Thoracic aorta (tissue), 2 donors: Measurements from ENCODE around the gene MTMR3. TPM values are rescaled to one million over a fixed set of nuclear protein-coding genes. Genes with fewer than 3 reads are reported as not detected.

ENCODE experiments used
- ATAC-seq: fragments of 150-250 bp; one replicate; pipeline ENCODE4 v1.8.0; 2017; ENCODE audit warnings: low read depth; ENCODE audit not compliant: insufficient number of reproducible peaks, low FRiP score
- DNase-seq: peaks from one replicate; pipeline ENCODE4 v3.0.0-alpha.2; 2020; ENCODE audit warnings: low spot score
- H3K27ac ChIP-seq, 2 donors: fragments of 200-600 bp; sonication (generic); 1 replicate in 1 of 2; 2 replicates in 1 of 2; pipeline ENCODE4 v1.5.1; 2016; ENCODE audit warnings: mild to moderate bottlenecking in 2 of 2, moderate library complexity in 2 of 2
- H3K27me3 ChIP-seq: fragments of 200-600 bp; sonication (generic); replicated peaks from 2 replicates; pipeline ENCODE4 v1.6.0; 2016; ENCODE audit warnings: mild to moderate bottlenecking; ENCODE audit not compliant: insufficient read depth
- H3K36me3 ChIP-seq: fragments of 200-600 bp; sonication (generic); one replicate; pipeline ENCODE4 v1.5.1; 2016
- H3K4me1 ChIP-seq, 2 donors: fragments of 200-600 bp; sonication (generic); 1 replicate in 1 of 2; 2 replicates in 1 of 2; pipeline versions ENCODE4 v1.5.1 to v1.6.0; 2016; ENCODE audit warnings: low read depth in 2 of 2, mild to moderate bottlenecking in 1 of 2; ENCODE audit not compliant: control insufficient read depth in 1 of 2
- H3K4me3 ChIP-seq: fragments of 200-600 bp; sonication (generic); 2 replicates; pipeline ENCODE4 v1.5.1; 2016; ENCODE audit warnings: mild to moderate bottlenecking
- H3K9me3 ChIP-seq: fragments of 200-600 bp; sonication (generic); 2 replicates; pipeline ENCODE4 v1.5.1; 2016
- CTCF ChIP-seq: fragments of 200-600 bp; sonication (generic); IDR thresholded peaks from one replicate; pipeline ENCODE4 v1.5.1; 2019; ENCODE audit warnings: antibody characterized with exemption
- total RNA-seq, 2 donors: library from RNA; depleted of rRNA; stranded (reverse); fragments of >200 nt; gene quantifications; one replicate each; pipeline versions ENCODE4 v1.1.0 to v1.2.3, GENCODE V29; 2016

MTMR3 gene
- total RNA-seq, 2 donors from 2014 or later, result 33.3 to 61.9 TPM

- DNase-seq, result no peak
- ATAC-seq, result no peak
- no peaks in the 10 kb centered on the region for H3K4me1 ChIP-seq
These were observed 157.7 kb downstream of the MTMR3 start for GRCh38 chr22:30040499-30041260.

DNA sequence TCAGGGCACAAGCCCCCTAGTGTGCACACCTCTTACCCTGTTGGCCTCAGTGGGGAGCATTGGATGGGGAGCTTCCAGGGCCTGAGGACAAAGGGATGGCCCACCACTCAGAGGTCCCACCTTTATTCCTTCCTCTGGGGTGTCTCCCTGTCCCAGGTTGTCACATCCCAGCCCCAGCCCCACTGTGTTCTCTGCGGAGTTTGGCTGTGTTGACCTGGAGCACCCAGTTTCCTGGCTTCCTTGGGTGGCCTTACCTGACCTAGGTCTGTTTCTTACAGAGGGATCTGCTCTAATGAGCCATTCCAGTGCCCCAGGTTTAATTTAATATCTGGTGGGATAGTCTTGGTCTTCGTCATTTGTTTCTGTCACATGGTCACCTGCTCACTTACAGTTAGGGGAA lies 158.5 kb downstream of the MTMR3 start:
- H3K36me3 ChIP-seq, result no peaks in the 10 kb centered on the region
- H3K4me3 ChIP-seq, result no peak overlapping the region
- no peak overlapping the region for H3K27ac ChIP-seq
- no peaks in the 10 kb centered on the region for H3K9me3 ChIP-seq
- no peaks in the 10 kb centered on the region for H3K27me3 ChIP-seq
- no peak for ATAC-seq
- no peak for TF ChIP-seq CTCF
- no peak for DNase-seq
- no peaks in the 10 kb centered on the region for H3K4me1 ChIP-seq

More at GRCh38 chr22:30040499-30041260, 157.7 kb downstream of the MTMR3 start:
- H3K27me3 ChIP-seq, result no peaks in the 10 kb centered on the region
- no peaks in the 10 kb centered on the region for H3K9me3 ChIP-seq
- no peak for TF ChIP-seq CTCF
- no peak overlapping the region for H3K4me3 ChIP-seq
- no peaks in the 10 kb centered on the region for H3K36me3 ChIP-seq
- no peak overlapping the region for H3K27ac ChIP-seq

GRCh38 chr22:30041881-30042280 lies 158.9 kb downstream of the MTMR3 start:
- Histone ChIP-seq H3K9me3 (no peaks in the 10 kb centered on the region), H3K27me3 (no peaks in the 10 kb centered on the region), H3K36me3 (no peaks in the 10 kb centered on the region), H3K4me1 (no peaks in the 10 kb centered on the region), H3K27ac (no peak overlapping the region), H3K4me3 (no peak overlapping the region)
- DNase-seq, result no peak
- no peak for TF ChIP-seq CTCF
- no peak for ATAC-seq

DNA sequence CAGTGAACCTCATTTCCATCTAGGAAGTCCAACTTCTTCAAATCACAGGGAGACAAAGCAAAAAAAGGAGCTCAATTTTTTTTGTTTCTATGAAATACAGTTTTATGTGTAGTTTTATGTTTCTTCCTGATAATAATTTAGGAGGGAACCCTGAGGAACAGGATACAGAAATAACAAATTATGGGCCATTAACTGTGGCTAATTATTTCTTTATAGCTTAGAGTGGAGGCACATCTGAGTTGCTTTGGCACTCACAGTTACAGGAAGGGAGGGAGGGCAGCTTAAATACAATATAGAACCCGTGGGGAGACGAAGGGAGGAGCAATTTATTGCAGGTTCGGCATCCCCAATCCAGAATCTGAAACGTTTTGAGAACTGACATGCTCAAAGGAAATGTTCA lies 160.2 kb downstream of the MTMR3 start:
- no peak overlapping the region for H3K27ac ChIP-seq
- no peaks in the 10 kb centered on the region for H3K27me3 ChIP-seq
- H3K36me3 ChIP-seq, result no peaks in the 10 kb centered on the region
- H3K4me3 ChIP-seq, result no peak overlapping the region
- TF ChIP-seq CTCF, result no peak
- ATAC-seq, result no peak
- no peak for DNase-seq
- H3K4me1 ChIP-seq, result no peaks in the 10 kb centered on the region
- no peaks in the 10 kb centered on the region for H3K9me3 ChIP-seq

DNA sequence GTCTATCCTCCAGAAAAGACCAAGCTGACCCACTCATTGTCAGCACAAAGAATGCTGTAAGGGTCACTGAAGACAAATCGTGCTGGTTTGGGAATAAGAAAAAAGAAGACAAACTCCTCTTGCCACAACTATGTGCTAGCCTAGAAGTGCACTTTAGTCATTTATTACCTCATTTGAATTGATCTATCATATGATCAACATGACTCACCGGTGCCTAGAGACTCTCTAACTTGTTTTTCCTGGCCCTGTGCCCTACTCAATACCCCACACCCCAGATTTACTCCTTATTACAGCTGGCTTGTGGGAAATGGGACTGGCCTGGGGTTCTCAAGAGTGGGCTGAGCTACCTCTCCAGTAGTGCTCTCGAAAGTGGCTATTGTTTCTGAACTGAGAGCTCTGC lies 161.4 kb downstream of the MTMR3 start:
- Histone ChIP-seq H3K9me3 (no peaks in the 10 kb centered on the region), H3K4me1 (no peaks in the 10 kb centered on the region), H3K4me3 (no peak overlapping the region), H3K36me3 (no peaks in the 10 kb centered on the region), H3K27me3 (no peaks in the 10 kb centered on the region), H3K27ac (no peak overlapping the region)
- DNase-seq, result no peak
- no peak for ATAC-seq
- no peak for TF ChIP-seq CTCF
